ENCODE measurements around the gene SATB2.

The SATB2 gene

DNA sequence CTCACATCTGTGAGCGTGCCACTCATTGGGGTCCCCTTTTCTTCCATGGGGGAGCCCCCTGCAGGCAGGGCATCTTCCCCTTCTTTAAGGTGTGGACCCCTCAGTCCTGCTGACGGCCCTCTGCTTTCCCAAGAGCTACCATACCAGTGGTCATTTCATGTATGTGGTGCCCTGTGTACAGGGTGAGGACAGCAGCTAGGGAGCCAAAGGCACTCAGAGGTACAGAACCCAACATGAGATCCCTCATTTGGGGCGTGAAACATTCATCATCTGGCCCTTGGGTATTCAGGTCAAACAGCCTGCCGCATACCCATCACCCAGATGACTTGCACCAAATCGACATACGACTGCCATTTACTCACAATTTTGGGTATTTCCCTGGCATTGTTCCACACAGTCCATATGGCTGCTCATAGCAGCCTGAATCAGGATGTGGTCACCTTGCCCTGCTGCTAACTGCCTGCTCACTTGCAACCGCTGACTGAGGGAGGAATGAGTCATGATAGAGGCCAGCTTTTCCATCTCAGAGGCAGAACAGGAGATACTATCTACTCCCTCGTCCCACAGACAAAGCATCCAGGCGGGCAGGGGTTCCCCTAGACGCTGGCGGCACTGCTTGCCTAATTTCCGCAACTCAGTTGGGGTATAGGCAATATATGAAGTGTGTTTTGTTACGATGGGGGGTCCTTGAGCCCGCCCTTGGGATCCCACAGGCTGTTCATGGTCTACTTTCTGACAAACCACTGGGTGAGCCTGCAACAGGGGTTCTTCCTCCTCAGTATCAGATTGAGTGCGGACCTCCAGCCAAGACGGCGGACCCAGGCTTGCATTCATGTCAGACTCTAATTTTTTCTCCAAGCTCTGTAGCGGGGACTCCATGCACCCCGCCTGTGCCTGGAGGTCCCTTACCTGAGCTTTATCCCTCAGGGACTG, 228.6 kb downstream of the SATB2 start:
- DNase-seq: no peak

DNA sequence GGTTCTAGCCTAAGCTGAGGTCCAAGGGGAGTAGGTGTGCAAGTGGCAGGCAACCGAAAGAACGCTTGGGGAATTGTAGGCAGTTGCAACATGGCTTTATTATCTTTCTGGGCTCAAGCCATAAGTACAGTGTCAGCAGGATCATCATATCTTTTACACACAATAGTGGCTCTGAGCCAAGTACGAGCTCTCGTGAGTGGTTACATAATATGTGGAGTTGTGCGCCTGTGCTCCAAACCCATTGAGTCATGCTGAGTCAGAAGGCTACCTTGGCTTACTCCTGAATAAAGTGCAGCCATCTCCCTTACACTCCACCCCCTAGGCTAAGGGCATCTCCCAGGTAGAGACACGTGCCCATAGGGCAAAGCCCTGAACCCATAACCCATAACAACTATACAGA, 233.9 kb downstream of the SATB2 start:
- no peak for DNase-seq

DNA sequence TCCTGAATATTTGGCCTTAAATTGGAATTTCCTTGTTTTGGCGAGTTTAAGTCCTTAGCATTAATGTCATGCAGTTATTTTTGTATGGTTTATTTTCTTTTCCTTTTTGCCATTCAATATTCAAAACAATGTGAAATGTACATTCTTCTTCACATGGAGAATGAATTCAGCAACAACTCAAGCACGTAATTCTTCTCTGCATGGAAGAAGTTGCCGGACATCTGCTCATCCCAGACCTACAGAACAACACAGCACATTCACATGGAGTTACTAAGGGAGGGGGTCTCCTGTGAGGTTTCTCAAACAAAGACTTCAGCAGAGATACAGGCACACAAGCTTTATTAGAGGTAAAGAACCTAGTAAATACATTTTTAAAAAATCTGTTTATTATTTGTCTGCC, 236.8 kb downstream of the SATB2 start:
- DNase-seq: no peak

- no peak for DNase-seq
Measured at GRCh38 chr2:199219551-199219950, 238.2 kb downstream of the SATB2 start.
